MG63 (cell line): ENCODE results near the gene AMH. TPM values are rescaled to one million over a fixed set of nuclear protein-coding genes. Genes with fewer than 3 reads are reported as not detected.
"Not testable (repeated sequence)": the region's sequence is repeated elsewhere in the genome, so short reads cannot be mapped to it uniquely, and the experiment has no call there.

Source experiments
- DNase-seq: peaks from one replicate; pipeline ENCODE4 v3.0.0-alpha.2; 2020
- H3K27me3 ChIP-seq: fragments of 250-450 bp; sonication (Bioruptor Pico); 2 replicates; pipeline ENCODE4 v1.5.1; 2020; ENCODE audit warnings: mild to moderate bottlenecking, moderate library complexity
- H3K36me3 ChIP-seq: fragments of 250-450 bp; sonication (Bioruptor Pico); 2 replicates; pipeline ENCODE4 v1.5.1; 2020; ENCODE audit warnings: mild to moderate bottlenecking, moderate library complexity
- H3K4me3 ChIP-seq: fragments of 250-450 bp; sonication (Bioruptor Pico); 2 replicates; pipeline ENCODE4 v1.5.1; 2020; ENCODE audit warnings: mild to moderate bottlenecking, moderate library complexity
- H3K9me3 ChIP-seq: fragments of 250-450 bp; sonication (Bioruptor Pico); 2 replicates; pipeline ENCODE4 v1.5.1; 2020; ENCODE audit warnings: mild to moderate bottlenecking, moderate library complexity
- total RNA-seq: library from RNA; depleted of rRNA; stranded (reverse); fragments of >200 nt; shearing (Covaris generic); gene quantifications from 2 replicates; pipeline ENCODE4 v1.2.3, GENCODE V29; 2014; ENCODE audit warnings: low replicate concordance; rRNA removed

The AMH gene
- 0.49 and 4.1 TPM in 2 replicates for total RNA-seq

- Histone ChIP-seq H3K27me3 (no peaks in the 10 kb centered on the region), H3K9me3 (no peaks in the 10 kb centered on the region), H3K4me3 (no peak within 1 kb of the TSS), H3K36me3 (peaks cover 9% of the 10 kb centered on the region)
- DNase-seq = no peak
These were observed at the start of gene AMH for GRCh38 chr19:2249010-2249866. Gene AMH (plus strand): TSS chr19:2249323. CDS start chr19:2249333, 10 bp downstream.

DNA sequence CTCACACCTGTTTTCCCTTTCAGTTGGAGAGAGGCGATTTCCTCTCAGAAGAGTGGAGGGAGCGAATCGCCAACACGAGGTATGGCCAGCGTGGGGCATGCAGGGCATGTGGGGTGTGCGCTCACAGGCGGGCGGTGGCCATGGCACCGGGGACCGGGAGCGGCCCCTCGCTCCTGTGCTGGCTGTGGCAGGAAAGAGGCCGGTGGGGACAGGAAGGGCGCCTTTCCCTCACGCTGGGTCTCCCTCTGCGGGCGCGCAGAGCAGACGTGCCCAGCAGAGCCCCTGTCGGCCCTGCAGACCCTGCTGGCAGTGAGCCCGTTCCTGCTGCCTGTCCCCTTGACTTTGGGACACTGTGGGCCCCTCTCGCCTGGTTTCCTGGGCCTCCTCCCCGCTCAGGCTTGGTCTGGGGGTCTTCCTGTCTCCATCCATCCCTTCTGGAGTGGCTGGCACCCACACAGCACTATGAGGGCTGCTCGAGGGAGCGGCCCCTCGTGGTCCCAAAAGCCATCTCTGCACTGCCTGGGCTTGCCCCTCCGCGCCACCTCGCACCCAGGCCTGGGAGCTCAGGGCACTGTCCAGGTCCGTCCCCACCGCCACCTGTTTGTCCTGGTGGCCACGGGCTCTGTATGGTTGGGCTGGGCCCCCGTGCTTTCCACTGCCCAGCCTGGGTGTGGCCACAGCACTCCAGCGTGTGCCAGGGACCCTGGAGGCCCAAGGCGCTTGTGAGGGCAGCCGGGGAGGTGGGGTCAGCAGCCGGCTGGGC is 49.1 kb upstream of the AMH start:
- Histone ChIP-seq H3K4me3 (no peak overlapping the region), H3K27me3 (no peaks in the 10 kb centered on the region), H3K9me3 (no peaks in the 10 kb centered on the region), H3K36me3 (no peaks in the 10 kb centered on the region; the same call in 1 of the 2 replicates)
- no peak for DNase-seq

- H3K27me3 ChIP-seq, DNase-seq, H3K4me3 ChIP-seq, H3K36me3 ChIP-seq, H3K9me3 ChIP-seq: not testable (repeated sequence)
These were observed 48.4 kb upstream of the AMH start for GRCh38 chr19:2200624-2201294.

GRCh38 chr19:2201473-2202148 is 47.5 kb upstream of the AMH start:
- Histone ChIP-seq H3K36me3 (no peaks in the 10 kb centered on the region; the same call in 1 of the 2 replicates), H3K27me3 (no peaks in the 10 kb centered on the region), H3K4me3 (no peak overlapping the region), H3K9me3 (no peaks in the 10 kb centered on the region)
- no peak for DNase-seq

DNA sequence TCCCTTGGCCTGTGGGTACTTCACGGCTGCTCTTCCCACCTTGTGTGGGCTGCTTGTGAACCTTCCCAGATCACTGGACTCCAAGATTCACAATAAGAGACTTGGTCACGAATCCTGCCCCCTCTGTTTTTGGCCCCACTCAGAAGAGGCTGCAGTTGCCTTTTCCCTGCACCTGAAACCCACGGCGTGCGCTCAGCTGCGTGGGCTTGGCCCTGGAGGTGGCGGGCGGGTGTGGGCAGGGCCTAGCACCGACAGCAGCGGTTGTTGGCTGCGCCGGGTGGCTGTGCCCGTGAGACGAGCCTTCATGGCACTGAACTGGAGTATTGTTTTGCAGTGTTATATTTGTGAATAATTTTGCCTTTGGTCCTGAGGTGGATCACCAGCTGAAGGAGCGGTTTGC is 46.8 kb upstream of the AMH start:
- no peaks in the 10 kb centered on the region for H3K27me3 ChIP-seq
- no peaks in the 10 kb centered on the region; the same call in 1 of the 2 replicates for H3K36me3 ChIP-seq
- no peak overlapping the region for H3K4me3 ChIP-seq
- DNase-seq = no peak
- no peaks in the 10 kb centered on the region for H3K9me3 ChIP-seq

DNA sequence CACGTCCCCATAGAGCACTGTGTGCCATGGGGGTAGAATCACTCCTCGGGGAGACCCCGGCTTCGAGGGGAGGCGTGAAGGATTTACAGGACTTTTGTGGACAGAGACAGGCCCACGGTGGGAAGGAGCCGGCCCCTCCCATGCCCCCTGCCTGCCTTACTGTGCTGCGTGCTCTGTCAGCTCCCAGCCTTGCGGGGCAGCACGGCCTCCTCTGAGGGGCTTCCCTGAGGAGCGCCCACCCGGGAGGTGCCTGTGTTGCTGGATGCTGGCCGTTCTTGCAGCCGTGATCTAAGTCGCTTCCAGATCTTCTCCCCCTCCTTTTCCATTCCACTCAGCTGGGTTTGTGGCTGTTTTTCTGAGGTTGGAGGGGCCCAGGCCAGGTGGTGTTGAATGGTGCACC is 42.1 kb upstream of the AMH start:
- H3K4me3 ChIP-seq = no peak overlapping the region
- H3K27me3 ChIP-seq = no peaks in the 10 kb centered on the region
- no peak for DNase-seq
- peaks cover 2% of the 10 kb centered on the region; the same call in 1 of the 2 replicates for H3K36me3 ChIP-seq
- H3K9me3 ChIP-seq = no peaks in the 10 kb centered on the region

DNA sequence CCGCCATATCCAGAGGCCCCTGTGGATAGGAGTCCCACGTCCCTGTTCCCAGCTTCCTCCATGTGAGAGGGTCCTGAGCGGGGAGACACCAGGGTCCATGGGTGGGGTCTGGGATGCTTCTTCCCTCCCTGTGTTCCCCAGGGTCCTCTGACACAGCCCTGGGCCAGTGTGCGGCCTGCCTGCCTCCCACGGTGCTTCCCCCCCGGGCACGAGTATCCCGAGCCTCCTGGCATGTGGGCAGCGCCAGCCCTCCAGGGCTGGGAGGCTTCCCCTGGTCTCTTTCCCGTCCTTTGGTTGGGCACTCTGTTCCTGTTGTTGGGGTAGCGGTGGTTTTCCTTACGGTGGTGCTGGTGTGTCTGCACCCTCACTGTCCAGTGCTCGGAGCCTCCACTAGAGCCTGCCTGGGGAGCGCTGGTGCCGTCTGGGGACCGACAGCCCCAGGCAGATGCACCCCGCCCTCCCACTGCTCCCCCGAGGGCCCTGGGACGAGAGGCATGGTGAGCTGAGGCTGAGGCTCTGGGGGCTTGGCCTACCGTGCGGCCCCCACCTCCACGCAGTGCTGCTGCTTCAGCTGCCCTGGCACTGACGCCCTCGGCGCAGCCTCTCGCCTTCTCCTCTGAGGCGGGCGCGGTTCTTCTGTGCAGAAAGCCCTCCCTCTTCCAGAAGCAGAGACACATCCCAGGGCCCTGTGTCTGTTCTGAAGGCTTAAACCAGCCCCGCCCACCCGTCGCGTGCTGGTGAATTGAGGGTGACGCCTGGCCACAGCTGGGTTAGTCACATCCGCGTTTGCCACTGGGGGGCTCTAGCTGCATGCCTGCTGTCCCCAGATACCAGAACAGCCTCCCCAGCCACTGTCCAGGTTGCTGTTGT is 40.9 kb upstream of the AMH start:
- H3K4me3 ChIP-seq = no peak overlapping the region
- no peaks in the 10 kb centered on the region for H3K9me3 ChIP-seq
- DNase-seq = no peak
- H3K27me3 ChIP-seq = no peaks in the 10 kb centered on the region
- H3K36me3 ChIP-seq = peaks cover 2% of the 10 kb centered on the region; the same call in 1 of the 2 replicates

DNA sequence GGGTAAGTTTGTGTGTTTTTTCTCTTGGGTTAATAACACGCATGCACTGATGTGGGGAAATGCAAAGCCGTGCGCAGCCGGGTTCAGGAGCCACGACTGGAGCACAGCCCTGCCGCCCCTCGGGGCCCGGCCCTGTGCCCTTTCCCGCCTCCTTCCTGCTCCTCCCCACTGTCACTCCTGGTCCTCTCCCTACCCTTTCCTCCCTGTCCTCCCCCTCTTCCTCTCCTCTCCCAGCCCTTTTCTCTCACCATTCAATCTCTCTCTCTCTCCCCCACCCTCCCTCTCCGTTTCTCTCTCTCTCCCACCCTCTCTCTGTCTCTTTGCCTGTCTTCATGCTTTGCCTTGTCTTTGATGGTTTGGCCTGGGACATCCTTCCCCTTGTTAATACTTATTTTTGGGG is 40.1 kb upstream of the AMH start:
- H3K4me3 ChIP-seq = no peak overlapping the region
- H3K36me3 ChIP-seq = peaks cover 2% of the 10 kb centered on the region; the same call in 1 of the 2 replicates
- no peaks in the 10 kb centered on the region for H3K9me3 ChIP-seq
- H3K27me3 ChIP-seq = no peaks in the 10 kb centered on the region
- DNase-seq = no peak

- Histone ChIP-seq H3K4me3 (no peak overlapping the region), H3K9me3 (no peaks in the 10 kb centered on the region), H3K36me3 (peaks cover 2% of the 10 kb centered on the region; the same call in 1 of the 2 replicates), H3K27me3 (no peaks in the 10 kb centered on the region)
- DNase-seq = no peak
These were observed 39.7 kb upstream of the AMH start for GRCh38 chr19:2209408-2209807.

- H3K36me3 ChIP-seq = peaks cover 2% of the 10 kb centered on the region; the same call in 1 of the 2 replicates
- H3K9me3 ChIP-seq = no peaks in the 10 kb centered on the region
- H3K27me3 ChIP-seq = no peaks in the 10 kb centered on the region
- DNase-seq = no peak
- no peak overlapping the region for H3K4me3 ChIP-seq
These were observed 38.9 kb upstream of the AMH start for GRCh38 chr19:2210206-2210605.

DNA sequence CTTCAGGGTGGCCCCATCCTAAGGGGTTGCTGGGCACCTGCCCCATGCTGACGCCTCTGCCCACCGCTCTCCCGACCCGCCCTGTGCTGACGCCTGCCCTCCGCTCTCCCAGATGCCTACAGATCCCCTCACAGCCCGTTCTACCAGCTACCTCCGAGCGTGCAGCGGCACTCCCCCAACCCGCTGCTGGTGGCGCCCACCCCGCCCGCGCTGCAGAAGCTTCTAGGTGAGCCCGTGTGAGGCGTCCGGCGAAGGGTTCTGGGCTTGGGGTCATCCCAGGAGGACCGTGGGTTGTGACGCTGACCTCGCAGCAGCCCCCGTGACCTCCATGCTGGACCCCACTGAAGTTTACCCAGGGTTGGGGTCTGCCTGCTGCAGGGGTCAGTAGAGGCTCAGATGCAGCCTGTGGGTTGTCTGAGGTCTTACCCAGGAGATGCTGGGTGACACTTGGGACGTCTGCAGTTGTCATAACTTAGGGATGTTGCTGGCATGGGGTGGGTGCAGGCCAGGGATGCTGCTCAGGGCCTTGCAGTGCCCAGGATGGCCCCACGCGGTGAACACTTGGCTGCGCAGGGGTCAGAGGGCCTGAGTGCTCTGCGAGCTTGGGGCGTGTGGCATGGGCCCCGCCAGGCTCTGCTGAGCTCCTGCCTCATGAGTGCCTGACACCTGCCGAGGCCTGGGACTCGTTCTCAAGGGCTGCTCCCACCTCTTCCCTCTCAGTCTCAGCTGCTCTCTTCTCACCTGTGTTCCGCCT is 38.0 kb upstream of the AMH start:
- Histone ChIP-seq H3K27me3 (no peaks in the 10 kb centered on the region), H3K36me3 (peaks cover 4% of the 10 kb centered on the region; the same call in 1 of the 2 replicates), H3K4me3 (no peak overlapping the region), H3K9me3 (no peaks in the 10 kb centered on the region)
- DNase-seq = no peak

DNA sequence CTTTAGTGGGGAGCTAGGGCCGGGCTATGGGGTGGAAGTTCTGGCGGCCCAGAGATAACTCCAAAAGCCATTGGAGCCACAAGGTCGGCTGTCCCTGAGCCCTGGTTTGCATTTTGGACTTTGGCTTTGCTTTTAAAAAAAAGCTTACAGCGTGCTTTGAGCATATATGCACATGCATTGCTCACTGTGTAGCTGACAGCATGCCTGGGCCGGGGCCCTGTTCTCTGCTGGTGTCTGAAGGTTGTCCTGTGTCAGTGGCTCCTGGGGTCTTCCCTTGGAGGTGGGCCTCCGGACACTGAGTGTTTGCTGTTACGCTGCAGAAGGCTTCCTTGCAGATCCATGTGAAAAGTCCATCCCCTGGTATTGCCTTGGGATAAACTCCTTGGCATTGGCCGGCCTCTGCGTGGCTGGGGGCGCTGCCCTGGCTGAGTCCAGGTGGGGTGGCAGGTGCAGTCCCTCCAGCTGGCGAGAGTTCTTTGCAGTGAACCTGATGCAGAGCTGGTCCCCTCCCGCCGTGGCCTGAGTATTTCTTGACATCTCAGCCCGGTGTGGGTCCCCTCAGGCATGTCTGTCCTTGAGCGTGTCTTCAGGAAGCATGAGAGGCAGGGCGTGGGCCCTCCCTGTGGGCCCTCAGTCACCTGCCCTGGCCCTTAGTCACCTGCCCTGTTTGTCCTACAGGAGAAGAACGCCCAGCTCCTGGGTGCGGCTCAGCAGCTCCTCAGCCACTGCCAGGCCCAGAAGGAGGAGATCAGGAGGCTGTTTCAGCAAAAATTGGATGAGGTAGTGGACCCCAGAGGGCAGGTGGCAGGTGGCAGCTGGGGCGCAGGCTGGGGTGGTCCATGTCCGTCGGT is 36.0 kb upstream of the AMH start:
- peaks cover 2% of the 10 kb centered on the region; the same call in 1 of the 2 replicates for H3K36me3 ChIP-seq
- no peaks in the 10 kb centered on the region for H3K9me3 ChIP-seq
- no peaks in the 10 kb centered on the region for H3K27me3 ChIP-seq
- no peak for DNase-seq
- H3K4me3 ChIP-seq = no peak overlapping the region

GRCh38 chr19:2213799-2214198 is 35.3 kb upstream of the AMH start:
- DNase-seq = no peak
- Histone ChIP-seq H3K4me3 (no peak overlapping the region), H3K9me3 (no peaks in the 10 kb centered on the region), H3K36me3 (peaks cover 2% of the 10 kb centered on the region; the same call in 1 of the 2 replicates), H3K27me3 (no peaks in the 10 kb centered on the region)

DNA sequence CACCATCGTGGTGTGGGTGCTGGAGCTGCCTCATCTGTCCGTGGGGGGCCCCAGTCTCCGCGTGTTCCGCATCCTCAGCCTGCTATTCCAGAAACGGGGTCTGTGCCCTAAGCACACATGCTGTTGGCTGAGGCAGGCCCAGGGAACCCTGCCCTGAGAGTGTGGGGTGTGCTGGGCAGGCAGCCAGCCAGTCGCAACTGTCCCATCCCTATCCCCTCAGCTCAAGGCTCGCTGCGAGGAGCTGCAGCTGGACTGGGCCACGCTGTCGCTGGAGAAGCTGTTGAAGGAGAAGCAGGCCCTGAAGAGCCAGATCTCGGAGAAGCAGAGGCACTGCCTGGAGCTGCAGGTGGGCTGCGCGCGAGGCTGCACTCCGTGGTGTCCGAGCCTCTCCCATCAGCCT is 34.9 kb upstream of the AMH start:
- no peaks in the 10 kb centered on the region for H3K27me3 ChIP-seq
- peaks cover 2% of the 10 kb centered on the region; the same call in 1 of the 2 replicates for H3K36me3 ChIP-seq

More for the DNA sequence above, 34.9 kb upstream of the AMH start:
- no peak for DNase-seq
- Histone ChIP-seq H3K4me3 (no peak overlapping the region), H3K9me3 (no peaks in the 10 kb centered on the region)
